Measurements from ENCODE around the gene SHTN1.

GRCh38 chr10:116882639-116883038, 122.3 kb downstream of the SHTN1 start:
- TF ChIP-seq CTCF (conservative IDR thresholded peaks at IDR 0.05 in 1 of 2, IDR thresholded peaks at IDR 0.05 in 1 of 2; ENCODE audit: extremely low read depth in 1 of 2, insufficient read depth in 1 of 2, low read depth in 1 of 2, low read length in 2 of 2) (no peak), EZH2 (IDR thresholded peaks at IDR 0.05; ENCODE audit: borderline replicate concordance, low read length) (no peak)

Measured in mammary epithelial cell (primary cell).